Femur (tissue), 1 donor: Measurements from ENCODE around the gene PLXDC1.
A peak's percentile ranks its signal among the peaks of the same experiment; 100 is the strongest.

Experiments
- DNase-seq: peaks from one replicate; pipeline ENCODE4 v3.0.0-alpha.2; 2017

Gene PLXDC1

DNA sequence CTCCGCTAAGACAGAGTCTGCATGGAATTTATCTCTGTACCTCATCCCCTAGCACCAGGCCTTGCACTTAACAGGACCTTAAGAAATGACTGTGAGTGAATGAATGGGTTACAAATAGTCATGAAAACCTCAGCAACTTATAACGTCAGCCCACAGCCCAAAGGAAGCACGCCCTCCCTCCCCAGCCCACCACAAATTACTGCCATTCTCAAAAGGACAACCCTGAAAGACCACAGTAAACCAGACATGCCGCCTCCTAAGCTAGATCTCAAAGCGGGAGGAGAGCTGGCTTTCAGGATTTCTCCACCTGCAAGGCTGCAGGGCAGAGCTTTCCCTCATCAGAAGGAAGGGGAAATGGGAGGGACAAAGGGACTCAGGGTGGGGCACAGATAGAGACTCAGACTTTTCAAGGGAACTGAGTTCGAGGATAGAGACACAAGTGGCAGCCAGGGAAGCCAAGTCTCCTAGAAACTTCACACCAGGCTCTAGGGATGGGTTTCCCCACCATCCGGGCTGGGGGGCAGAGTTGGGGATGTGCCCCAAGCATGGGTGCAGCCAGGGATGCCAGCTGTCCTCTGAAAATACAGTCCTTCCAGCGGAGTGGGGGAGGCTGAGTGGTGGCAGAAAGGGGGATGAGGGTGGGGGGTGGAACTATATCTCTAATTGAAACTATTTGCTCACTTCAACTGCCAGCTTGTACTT, 56.7 kb downstream of the PLXDC1 start:
- peak; percentile 43 for DNase-seq

DNA sequence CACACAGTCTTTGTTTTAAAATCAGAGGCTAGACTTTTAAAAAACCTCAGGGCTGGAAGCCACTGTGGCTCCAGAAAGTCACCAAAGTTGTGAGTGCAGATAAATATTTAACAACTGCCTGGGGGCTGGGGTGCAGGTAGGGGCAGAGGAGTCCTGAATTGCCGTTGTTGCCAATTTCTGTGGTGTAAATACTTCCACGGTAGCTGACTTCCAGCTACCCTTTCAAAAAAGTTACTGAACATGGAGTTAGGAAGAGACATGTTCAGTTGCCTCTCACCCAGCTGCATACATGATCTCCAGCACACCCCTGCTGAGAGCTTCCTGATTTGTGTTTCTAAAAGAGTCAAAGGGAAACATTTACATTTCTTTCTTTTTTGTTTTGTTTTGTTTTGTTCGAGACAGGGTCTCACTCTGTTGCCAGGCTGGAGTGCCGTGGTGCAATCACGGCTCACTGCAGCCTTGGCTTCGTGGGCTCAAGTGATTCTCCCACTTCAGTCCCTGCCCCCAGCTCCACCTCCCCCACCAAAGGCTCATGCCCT, 58.7 kb downstream of the PLXDC1 start:
- no peak for DNase-seq

DNA sequence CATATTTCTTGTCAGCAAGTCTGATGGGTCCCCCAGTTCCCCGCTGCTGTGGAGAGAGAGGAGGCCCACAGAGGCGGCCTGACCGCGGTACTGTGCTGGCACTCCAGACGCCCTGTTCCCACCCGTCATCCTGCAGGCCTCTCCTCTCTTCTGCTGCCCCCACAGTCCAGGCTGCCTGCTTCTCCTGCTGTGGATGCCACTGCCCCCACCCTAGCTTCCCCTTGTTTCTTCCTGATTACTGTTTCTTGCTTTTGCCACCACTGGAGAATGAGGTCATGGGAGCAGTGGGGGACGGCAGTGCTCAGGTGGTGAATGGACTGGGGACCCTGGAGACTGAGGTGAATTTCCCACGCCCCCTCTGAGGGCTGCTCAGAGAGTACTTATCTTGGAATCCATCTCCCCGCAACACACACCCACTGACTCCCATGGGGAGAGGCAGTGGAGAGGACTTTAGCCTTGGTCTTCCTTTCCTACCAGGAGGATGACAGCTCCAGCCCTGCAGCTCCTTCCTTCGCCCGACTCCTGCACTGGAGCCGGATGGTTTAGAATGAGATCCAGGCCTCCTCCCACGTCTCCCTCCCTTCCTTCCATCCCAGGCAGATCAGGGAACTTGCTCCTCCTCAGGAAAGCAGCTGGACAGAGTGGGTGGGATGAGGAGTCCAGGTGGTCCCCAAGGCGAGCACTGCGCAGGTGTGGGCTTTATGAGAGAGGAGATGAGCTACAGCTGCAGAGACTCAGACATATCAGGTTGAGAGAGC, 60.4 kb downstream of the PLXDC1 start:
- DNase-seq = no peak

DNA sequence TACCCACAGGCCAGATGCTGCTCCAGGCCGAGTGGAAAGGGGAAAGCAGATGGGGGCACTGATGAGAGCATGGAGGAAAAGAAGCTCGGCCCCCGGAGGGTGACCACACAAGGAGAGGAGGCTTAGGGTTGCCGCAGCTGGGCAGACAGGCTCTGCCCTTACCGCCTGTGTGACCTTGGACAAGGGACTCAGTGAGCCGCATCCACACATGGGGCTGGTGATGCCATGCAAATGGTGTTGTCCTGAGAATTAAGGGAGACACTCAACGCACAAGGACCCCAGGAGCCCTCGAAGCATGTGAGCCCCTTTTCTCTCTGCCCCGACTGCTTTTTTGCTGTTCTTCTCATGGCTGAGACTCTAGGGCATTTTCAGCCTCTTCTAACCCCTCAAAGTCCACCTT, 61.0 kb downstream of the PLXDC1 start:
- no peak for DNase-seq

DNA sequence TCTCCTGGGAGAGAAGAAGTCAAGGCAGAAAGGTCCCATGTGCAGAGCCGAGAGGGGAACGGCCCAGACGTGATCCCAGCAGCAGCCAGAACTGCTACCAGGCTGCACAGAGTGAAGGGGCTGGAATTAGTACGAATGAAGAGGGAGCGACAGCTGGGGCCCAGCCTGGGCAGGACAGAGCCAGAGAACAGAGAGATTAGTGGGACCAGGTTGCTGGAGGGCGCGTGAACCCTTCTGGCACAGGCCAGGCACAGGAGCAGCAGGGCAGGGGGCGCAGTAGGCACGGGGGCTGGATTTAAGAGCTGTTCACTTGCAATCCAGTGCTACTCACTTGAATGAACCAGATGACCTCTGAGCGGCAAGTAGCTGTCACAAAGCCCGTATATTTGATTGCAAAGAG, 66.9 kb downstream of the PLXDC1 start:
- DNase-seq = no peak

DNA sequence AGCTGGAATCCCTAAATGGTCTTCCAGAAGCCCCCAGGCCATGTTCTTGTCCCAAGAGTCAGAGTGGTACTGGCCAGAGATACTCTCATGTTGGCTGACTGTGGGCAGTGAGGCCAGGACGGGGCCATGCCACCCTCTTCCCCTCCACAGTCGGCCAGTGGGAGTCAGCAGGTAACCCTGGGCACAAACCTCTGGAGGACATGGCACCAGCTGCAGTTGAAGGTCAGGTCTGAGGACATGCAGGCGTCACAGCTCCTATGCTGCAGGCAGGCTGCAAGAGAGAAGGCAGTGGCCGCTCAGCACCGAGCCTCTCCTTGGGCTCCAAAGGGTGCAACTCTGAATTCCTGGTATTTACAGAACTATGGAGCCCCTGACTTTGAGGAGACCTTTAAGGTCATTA, 68.2 kb downstream of the PLXDC1 start:
- DNase-seq = no peak

DNA sequence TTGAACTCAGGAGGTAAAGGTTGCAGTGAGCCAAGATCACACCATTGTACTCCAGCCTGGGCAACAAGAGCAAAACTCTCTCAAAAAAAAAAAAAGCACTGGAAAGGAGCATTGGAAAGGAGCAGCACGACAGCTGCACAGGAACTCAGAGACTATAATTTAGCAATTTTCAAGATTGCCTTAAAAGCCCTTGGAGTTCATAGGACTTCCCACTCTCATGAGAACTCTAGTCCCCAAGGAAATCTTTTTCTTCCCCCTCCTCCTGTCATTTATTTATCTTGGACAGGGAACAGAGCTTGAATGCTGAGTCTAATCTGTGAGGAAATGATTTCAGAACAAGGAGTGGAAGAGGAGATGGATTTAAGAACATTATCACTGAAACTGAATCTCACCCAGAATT, 69.0 kb downstream of the PLXDC1 start:
- no peak for DNase-seq

DNA sequence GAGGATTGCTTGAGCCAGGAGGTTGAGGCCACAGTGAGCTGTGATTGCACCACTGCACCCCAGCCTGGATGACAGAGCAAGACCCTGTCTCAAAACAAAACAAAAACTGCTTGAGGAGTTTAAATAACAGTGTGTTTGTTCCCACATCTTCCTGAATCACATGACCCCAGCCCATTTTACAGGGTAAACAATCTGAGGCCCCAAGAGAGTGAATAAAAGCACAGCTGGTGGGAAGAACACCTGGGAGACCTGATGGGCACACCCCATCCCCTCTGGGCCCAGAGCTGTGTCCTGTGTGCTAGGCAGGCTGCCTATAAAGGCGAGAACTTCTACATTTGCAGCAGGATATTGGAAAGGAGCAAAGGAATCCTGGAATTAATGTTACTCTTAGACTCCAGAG, 69.6 kb downstream of the PLXDC1 start:
- DNase-seq = no peak

DNA sequence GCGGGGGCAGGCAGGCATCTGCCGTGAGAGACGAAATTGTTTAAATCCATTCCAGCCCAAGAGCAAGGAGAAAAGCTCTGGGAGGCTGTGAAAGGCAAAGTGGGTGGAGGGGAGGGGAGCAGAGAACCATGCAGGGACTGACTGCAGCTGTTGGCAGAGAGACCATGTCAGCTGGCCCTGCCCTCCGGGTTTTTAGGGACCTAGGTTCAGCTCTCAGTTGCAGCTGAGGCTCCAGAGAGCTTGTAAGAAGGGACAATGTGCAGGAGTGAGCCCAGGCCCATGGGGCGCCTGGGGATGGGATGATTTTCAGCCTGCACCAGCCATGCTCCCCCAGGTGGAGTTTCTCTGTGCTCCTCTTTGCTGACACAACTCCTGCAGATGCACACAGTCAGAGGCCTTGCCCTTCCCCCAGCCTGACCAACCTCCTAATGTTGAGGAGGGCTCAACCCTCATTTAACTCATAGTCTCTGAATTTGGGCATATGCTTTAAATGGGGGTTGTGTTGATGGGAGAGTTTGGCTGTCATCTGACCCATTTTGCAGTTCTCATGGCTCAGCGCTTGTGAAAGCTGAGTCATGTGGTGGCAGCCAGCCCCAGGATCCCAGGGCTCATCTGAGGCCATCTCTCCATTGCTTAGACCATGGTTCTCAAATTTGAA, 70.9 kb downstream of the PLXDC1 start:
- DNase-seq = no peak

DNA sequence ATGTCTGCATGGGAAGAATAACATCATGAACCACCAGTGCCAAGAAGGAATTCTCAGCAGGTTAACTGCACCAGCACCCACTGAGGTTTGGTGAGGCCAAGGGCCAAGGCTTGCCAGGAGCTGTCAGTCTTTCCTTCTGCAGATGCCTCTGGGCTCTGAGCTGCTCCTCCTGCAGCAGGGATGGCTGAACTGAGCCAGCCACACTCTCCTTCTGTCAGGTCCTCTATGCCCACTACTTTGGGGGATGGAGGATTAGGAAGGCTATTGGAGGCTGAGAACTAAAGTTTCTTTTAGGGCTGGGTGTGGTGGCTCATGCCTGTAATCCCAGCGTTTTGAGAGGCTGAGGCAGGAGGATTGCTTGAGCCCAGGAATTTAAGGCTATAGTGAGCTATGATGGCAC, 71.6 kb downstream of the PLXDC1 start:
- DNase-seq = no peak

DNA sequence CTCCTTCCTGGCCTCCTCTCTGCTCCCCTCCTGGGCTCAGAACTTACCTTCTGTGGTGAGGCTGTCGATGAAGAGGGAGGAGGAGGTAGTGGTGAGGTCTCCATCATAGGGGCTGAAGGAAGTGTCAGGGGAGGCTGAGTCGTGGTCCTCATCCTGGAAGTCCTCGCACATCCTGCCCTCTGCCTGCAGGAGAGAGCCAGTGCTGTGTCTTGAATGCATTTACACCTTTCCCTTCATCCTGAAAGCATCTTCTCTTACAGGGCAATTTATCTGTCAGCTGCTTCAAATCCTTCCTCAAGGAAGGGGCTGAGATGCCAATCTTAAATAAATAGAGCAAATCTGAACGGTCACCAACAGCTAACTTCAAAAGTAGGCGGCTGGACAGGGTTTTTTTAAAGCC, 73.6 kb downstream of the PLXDC1 start:
- no peak for DNase-seq

DNA sequence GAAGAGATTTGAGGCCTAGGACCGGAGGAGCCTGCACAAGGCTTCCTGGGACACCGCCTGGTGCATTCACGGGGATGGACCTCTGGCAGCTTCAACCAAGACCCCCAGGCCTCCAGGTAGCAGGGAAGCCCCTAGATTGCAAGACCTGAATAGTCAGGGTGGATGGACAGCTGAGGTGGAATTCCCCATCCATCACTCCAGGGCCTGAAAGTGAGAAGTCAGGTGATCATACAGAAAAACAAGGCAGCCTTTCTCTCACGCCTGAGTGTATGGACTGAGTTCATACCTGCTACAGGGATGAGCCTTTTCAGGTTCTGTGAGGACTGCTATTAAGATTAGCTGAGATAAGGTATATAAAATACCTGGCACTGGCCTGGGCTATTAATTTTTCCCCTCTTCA, 74.2 kb downstream of the PLXDC1 start:
- no peak for DNase-seq

DNA sequence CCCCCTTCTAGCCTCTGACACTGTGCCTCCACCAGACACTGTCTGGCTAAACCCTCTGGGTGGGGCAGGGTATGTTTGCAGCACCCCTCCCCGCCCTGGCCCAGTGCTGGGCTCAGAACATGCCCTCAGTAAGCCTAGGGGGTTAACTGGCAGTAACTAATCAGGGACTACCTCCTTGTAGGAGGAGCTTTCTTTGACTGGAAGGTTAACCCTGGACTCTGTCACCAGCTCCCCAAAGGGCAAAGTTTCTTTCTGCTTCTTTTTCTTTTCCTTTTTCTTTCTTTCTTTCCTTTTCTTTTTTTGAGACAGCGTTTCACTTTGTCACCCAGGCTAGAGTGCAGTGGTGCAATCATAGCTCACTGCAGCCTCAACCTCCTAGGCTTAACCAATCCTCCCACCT, 76.8 kb downstream of the PLXDC1 start:
- no peak for DNase-seq

DNA sequence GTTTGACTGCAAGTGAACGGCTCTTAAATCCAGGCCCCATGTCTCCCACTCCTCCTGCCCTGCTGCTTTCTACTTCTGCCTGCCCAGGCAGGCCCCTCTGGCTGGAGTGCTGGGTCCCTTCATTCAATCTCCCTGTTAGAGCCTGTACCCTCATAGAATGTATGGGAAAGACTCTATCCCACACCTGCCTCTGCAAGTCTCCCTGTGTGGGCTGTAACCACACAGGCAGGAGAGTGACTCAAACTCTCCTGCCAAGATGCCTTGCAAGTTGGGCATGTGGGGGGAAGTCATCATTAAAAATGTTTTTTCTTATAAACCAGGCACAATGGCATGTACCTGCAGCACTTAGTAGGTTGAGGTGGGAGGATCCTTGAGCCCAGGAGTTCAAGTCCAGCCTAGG, 77.5 kb downstream of the PLXDC1 start:
- no peak for DNase-seq

DNA sequence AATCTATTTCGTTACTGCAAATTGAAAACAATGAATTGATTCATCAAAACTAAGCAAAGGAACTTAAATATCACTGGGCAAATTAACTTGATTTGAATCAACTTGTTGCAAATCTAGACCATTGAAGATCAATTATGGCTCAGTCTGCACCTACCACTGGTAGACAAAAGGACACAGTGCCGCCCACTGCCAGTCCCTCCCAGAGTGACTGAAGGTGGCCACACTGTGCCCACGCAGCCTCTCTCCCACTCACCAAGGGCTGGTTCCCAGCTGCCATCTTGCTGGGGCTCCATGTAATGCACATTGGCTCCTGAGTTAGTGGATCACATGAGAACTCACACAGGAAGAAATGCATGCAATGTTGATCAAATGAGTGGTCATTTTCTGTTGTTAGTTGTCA, 78.1 kb downstream of the PLXDC1 start:
- DNase-seq = no peak

DNA sequence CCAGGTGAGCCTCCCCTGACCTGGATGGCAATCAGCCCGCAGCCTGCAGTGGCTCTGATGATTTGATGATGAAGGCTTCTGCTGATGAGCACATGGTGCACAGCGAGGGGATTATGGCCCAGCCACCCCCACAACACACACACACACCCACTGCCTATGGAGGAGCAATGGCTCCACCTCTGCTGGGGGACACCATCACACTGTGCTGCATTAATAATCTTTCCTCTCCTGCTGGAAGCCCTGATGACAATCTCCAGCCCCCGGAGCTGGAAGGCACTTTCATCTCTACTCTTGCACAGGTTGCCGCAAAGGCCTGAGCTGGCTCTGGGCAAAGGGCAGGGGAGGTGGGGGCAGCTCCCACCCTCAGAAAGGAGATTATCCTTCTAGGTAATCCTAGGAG, 79.9 kb downstream of the PLXDC1 start:
- DNase-seq = no peak

DNA sequence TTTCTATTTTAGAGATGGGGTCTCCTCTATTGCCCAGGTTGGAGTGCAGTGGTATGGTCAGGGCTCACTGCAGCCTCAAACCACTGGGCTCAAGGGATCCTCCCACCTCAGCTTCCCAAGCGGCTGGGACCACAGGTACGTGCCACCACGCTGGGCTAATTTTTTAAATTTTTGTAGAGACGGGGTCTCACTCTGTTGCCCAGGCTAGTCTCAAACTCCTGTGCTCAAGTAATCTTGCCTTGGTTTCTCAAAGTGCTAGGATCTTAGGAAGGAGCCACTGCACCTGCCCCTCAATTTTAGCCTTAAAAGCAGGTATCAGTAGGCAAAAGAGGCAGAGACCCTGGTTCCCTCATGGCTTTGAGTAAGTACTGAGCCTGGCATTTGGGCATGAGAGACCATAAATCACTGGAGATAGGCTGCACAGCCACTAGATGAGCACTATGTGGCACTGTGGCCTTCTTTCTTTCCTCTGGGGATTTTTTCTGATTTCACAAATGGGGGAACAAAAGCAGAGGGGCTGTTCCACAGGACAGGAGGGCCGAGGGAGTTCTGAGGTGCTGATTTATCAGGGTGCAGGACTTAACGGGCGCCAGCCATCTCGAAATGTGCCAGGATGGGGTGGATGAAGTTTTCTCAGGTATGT, 82.2 kb downstream of the PLXDC1 start:
- no peak for DNase-seq

DNA sequence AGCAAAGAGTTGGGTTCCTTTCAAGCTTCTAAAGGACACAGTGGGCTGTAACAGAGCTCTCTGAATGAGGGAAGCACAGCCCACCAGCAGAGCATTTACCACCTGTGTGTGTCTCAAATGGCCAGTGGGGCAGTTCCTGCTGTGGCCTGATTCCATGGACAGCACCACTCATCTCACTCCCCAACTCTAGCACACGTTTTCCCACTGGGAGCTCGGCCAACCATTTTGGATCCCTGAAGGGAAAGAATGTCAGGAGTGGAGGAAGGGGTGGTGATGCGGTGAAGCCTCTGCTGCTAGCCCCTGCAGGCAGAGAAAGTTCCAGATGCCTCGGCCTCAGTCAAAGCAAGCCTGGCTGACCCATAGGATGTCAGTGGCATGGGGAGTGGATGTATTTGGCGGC, 86.6 kb downstream of the PLXDC1 start:
- DNase-seq = no peak

DNA sequence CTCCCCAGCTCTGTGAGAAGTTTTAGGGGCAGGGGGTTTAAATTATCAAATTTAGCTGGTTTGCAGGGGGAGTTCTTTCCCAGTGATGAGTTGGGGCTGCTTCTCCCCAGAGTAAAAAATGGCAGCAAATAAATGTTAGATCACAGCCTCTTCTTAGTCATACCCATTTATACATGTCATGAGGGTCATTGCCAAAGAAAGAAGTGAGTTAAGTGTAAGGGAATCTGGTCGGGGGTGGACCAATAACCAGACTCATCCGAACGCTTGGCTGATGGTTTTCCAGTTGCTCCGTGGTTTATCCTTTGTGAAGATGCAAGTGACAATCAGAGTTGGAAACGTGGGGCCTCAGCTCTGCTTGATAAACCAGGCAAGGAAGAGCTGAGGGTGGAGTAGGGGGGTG, 87.1 kb downstream of the PLXDC1 start:
- DNase-seq = no peak

DNA sequence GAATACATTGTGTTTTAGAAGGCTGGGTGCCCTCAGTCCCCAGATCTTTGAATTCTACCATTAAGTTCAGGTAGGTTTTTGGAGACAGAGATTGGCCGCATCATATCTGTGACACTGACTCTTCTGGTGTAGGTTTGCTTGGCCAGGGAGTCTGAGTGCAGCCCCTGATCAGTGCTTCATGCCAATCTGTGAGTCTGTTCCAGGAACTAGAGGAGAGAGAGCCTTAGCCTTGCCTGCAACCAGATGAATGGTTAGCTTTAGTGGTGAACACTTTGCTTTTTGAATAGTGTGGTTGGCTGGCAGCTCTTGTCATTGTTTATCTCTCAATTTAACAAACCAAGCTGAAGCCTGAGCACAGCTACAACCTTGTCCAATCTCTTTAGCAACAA, 87.8 kb downstream of the PLXDC1 start:
- no peak for DNase-seq

DNA sequence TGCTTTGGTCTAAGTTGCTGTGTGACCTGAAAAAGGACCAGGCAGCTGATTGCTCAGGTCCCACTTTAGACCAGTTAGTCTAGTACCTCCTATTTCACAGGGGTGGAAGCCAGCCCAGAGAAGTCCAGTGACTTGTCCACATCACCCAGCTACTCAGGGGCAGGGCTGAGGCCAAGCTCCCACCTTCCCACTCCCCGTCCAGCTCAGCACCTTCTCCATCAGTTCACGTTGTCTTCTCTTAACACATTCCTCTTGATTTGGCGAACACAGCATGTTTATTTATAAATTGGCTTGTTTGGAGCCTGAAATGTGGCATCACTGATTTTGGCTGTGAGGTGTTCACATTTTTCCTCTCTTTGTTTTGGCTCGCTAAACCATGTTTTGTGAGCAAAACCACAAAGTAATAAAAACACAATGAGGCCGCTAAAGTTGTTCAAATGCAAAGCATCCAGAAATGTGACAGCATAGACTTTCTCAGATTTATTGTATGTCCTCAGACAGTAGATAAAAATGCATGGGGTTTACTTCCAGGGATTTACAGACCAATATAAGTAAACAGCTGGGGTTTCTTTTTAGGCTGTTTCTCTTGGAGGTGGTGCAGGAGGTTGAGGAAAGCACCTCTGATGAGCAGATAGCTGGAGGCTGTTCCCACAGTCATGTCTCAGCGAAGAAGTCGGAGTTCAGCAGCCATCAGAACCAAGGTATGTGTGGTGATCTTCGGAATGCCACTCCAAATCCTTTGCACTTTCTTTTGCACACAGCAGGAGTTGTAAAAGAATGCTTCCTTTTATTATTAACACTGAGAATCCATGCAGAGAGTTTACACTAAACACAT, 88.4 kb downstream of the PLXDC1 start:
- peak; percentile 8 for DNase-seq

DNA sequence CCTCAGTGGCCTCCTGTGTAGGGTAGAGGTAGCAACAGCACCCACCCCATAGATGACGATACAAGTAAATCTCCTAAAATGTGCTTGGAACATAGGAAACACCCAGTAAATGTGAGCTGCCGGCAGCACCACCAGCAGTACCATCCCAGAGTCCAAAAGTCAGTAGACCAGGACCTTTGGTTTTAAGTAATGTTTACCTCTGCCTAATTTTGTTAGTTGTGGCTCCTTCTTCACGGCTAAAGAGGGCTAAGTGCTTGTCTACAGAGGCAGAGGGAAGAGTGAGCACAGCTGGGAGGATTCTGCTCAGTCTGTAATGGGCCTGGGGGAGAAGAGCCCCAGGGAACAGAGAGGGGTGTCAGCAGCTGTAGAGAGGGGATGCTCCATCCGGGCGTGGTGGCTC, 92.9 kb downstream of the PLXDC1 start:
- DNase-seq = no peak
